ENCODE results near the gene IRS1. TPM values are rescaled to one million over a fixed set of nuclear protein-coding genes. Genes with fewer than 3 reads are reported as not detected.

IRS1 gene
- total and polyA plus RNA-seq, 4 donors, result 3.1 to 36.7 (median 7.9) TPM

DNA sequence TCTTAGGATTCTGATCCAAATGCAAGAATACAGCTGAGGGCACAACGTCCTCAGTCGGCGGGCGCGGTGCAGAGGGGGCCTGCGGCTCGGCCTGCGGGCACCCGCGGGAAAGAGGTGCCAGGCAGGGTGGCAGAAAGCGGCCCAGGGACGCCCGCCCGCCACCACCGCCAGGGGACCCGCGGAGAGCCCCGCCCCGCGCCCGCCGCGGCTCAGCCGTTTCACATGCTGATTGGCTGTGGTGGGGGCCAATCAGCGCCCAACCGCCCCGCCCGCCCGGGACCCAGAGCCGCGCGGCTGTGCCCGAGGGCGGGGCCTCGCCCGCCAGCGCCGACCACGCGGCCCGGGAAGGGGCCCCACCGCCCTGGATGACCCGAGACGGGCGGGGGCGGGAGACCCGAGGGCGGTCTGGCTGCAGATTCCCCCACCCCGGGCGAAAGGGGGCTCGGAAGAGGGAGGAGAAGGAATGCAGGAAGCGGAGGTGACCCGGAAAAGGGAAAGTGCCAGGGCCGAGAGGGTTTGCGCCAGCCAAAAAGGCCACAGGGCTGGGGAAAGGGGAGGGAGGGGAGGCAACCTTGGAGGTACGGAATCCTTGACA lies 8.0 kb downstream of the IRS1 start:
- Histone ChIP-seq H3K4me3 (peak overlapping the region; percentile 54), H3K27me3 (ENCODE audit: control insufficient read depth in 3 of 3, insufficient read depth in 3 of 3, low read length in 2 of 3) (no peaks in the 10 kb centered on the region), H3K4me1 (ENCODE audit: control insufficient read depth in 5 of 5, insufficient read depth in 5 of 5, low read length in 5 of 5) (peaks cover 13 to 64% (median 25%) of the 10 kb centered on the region in 5 donors), H3K9me3 (ENCODE audit: control insufficient read depth in 4 of 4, insufficient read depth in 3 of 4, low read length in 3 of 4) (no peaks in the 10 kb centered on the region), H3K36me3 (ENCODE audit: control insufficient read depth in 4 of 4, insufficient read depth in 4 of 4, low read length in 4 of 4) (peaks cover 0 to 34% (median 13%) of the 10 kb centered on the region in 4 donors), H3K9ac (ENCODE audit: insufficient read depth in 1 of 2, low read length in 2 of 2) (peak overlapping the region; percentile 64 to 97), H3K27ac (ENCODE audit: low read depth in 1 of 2, low read length in 1 of 2) (peak overlapping the region; percentile 91 to 95)
- DNase-seq (peak; percentile 90 to 94 (median 92)), ATAC-seq (ENCODE audit: insufficient read depth, low FRiP score) (peak; percentile 98)
- 0 to 1% methylated on average over 33 to 56 of the region's 56 CpGs for WGBS, 2 donors
- TF ChIP-seq, protein P1, sequence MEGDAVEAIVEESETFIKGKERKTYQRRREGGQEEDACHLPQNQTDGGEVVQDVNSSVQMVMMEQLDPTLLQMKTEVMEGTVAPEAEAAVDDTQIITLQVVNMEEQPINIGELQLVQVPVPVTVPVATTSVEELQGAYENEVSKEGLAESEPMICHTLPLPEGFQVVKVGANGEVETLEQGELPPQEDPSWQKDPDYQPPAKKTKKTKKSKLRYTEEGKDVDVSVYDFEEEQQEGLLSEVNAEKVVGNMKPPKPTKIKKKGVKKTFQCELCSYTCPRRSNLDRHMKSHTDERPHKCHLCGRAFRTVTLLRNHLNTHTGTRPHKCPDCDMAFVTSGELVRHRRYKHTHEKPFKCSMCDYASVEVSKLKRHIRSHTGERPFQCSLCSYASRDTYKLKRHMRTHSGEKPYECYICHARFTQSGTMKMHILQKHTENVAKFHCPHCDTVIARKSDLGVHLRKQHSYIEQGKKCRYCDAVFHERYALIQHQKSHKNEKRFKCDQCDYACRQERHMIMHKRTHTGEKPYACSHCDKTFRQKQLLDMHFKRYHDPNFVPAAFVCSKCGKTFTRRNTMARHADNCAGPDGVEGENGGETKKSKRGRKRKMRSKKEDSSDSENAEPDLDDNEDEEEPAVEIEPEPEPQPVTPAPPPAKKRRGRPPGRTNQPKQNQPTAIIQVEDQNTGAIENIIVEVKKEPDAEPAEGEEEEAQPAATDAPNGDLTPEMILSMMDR (IDR thresholded peaks at IDR 0.05; ENCODE audit: control extremely low read depth, extremely low read depth), result no peak

DNA sequence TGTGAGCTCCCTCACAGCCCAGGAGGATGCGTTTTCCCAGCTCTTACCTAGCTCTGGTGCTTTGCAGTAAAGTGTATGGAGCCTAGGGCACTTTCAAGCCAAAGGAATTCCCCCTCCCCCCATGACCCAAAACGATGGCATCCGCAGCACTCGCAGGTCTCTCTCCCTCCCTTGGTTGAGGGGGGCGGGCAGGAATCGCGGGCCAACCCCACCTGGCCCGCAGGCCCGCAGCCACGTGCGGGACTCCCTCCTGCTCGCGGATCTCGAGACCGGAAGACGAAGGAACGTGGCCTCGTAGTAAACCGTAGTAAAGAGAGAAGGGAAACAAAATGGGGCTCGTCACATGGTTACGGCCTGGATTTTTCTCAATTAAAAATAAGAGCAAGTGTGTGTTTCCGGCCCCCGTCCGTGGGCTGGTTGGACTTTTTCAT lies 8.5 kb downstream of the IRS1 start:
- ATAC-seq (ENCODE audit: insufficient read depth, low FRiP score), result peak; percentile 53
- TF ChIP-seq, protein P1 (IDR thresholded peaks at IDR 0.05; ENCODE audit: control extremely low read depth, extremely low read depth), result no peak
- WGBS, 2 donors, result 1 to 2% methylated on average over 24 of the region's 24 CpGs

DNA sequence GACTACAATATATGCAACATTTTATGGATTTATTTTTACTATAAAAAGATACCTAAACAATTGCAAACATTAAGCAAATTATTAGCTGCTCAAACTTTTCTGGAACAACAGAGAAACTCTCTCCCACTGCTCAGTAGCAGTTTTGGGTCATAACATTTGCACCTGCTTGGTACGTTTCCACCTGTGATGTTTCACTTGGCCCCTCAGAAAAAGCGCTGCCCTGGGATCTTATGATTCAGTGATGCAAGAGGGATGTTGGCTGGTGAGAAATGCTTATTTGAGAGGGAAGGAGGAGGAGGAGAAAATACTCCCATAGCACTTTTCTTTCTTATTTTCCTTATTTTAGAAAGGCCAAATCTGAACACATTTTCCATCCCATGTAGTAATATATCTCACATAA lies 9.2 kb downstream of the IRS1 start:
- Histone ChIP-seq H3K4me1 (ENCODE audit: control insufficient read depth in 5 of 5, insufficient read depth in 5 of 5, low read length in 5 of 5) (peaks cover 10 to 52% (median 26%) of the 10 kb centered on the region in 5 donors), H3K9me3 (ENCODE audit: control insufficient read depth in 4 of 4, insufficient read depth in 3 of 4, low read length in 3 of 4) (no peaks in the 10 kb centered on the region), H3K27ac (ENCODE audit: low read depth in 1 of 2, low read length in 1 of 2) (peak overlapping the region in 1 of 2 donors; percentile 91), H3K36me3 (ENCODE audit: control insufficient read depth in 4 of 4, insufficient read depth in 4 of 4, low read length in 4 of 4) (peaks cover 0 to 25% (median 11%) of the 10 kb centered on the region in 4 donors), H3K9ac (ENCODE audit: insufficient read depth in 1 of 2, low read length in 2 of 2) (no peak overlapping the region), H3K27me3 (ENCODE audit: control insufficient read depth in 3 of 3, insufficient read depth in 3 of 3, low read length in 2 of 3) (no peaks in the 10 kb centered on the region), H3K4me3 (no peak overlapping the region)
- TF ChIP-seq, protein P1 (IDR thresholded peaks at IDR 0.05; ENCODE audit: control extremely low read depth, extremely low read depth), result no peak
- DNase-seq (peak in 1 of 3 donors; percentile 30), ATAC-seq (ENCODE audit: insufficient read depth, low FRiP score) (no peak)
- WGBS, 2 donors, result 82 to 83% methylated on average over 2 of the region's 2 CpGs

More for the DNA sequence above, 8.5 kb downstream of the IRS1 start:
- peak in 2 of 3 donors; percentile 75 for DNase-seq
- peak overlapping the region; percentile 54 for H3K4me3 ChIP-seq
- peaks cover 13 to 59% (median 26%) of the 10 kb centered on the region in 5 donors for H3K4me1 ChIP-seq (ENCODE audit: control insufficient read depth in 5 of 5, insufficient read depth in 5 of 5, low read length in 5 of 5)
- H3K9ac ChIP-seq (ENCODE audit: insufficient read depth in 1 of 2, low read length in 2 of 2), result peak overlapping the region in 1 of 2 donors; percentile 53
- peak overlapping the region; percentile 91 to 95 for H3K27ac ChIP-seq (ENCODE audit: low read depth in 1 of 2, low read length in 1 of 2)
- H3K36me3 ChIP-seq (ENCODE audit: control insufficient read depth in 4 of 4, insufficient read depth in 4 of 4, low read length in 4 of 4), result peaks cover 0 to 30% (median 14%) of the 10 kb centered on the region in 4 donors
- H3K9me3 ChIP-seq (ENCODE audit: control insufficient read depth in 4 of 4, insufficient read depth in 3 of 4, low read length in 3 of 4), result no peaks in the 10 kb centered on the region
- no peaks in the 10 kb centered on the region for H3K27me3 ChIP-seq (ENCODE audit: control insufficient read depth in 3 of 3, insufficient read depth in 3 of 3, low read length in 2 of 3)

Data from lung (tissue), 12 donors.